GM19438 (cell line): ENCODE data around the gene NDUFB6.
"Not testable (repeated sequence)": the region's sequence is repeated elsewhere in the genome, so short reads cannot be mapped to it uniquely, and the experiment has no call there.

Experiments used
- ATAC-seq: cut with Tn5 transposase; IDR thresholded peaks from one replicate; pipeline ENCODE4 v1.9.1; 2021; ENCODE audit warnings: low read depth; ENCODE audit not compliant: unreplicated experiment

Gene NDUFB6

GRCh38 chr9:32572900-32573523, at the start of gene NDUFB6:
TSS of gene NDUFB6 (minus strand) at chr9:32573159. CDS start at chr9:32573060, 99 bp downstream.
- ATAC-seq: peak; percentile 85

GRCh38 chr9:32618261-32618660, 45.3 kb upstream of the NDUFB6 start:
- ATAC-seq: no peak

- no peak for ATAC-seq
These were observed 33.9 kb upstream of the NDUFB6 start for GRCh38 chr9:32606811-32607210.

GRCh38 chr9:32603914-32604852, 31.2 kb upstream of the NDUFB6 start:
- peak; percentile 87 for ATAC-seq

GRCh38 chr9:32599021-32599420, 26.1 kb upstream of the NDUFB6 start:
- not testable (repeated sequence) for ATAC-seq

- no peak for ATAC-seq
These were observed 24.0 kb upstream of the NDUFB6 start for GRCh38 chr9:32596936-32597335.

GRCh38 chr9:32596096-32596865, 23.3 kb upstream of the NDUFB6 start:
- ATAC-seq: no peak

- no peak for ATAC-seq
These were observed 17.9 kb upstream of the NDUFB6 start for GRCh38 chr9:32590898-32591297.

- no peak for ATAC-seq
These were observed 17.5 kb upstream of the NDUFB6 start for GRCh38 chr9:32590476-32590875.

- no peak for ATAC-seq
These were observed 16.2 kb upstream of the NDUFB6 start for GRCh38 chr9:32589083-32589723.

GRCh38 chr9:32587901-32588300, 14.9 kb upstream of the NDUFB6 start:
- ATAC-seq: no peak

- no peak for ATAC-seq
These were observed 11.8 kb upstream of the NDUFB6 start for GRCh38 chr9:32584784-32585183.

- ATAC-seq: no peak
These were observed 8.7 kb upstream of the NDUFB6 start for GRCh38 chr9:32581512-32582143.

- ATAC-seq: no peak
These were observed 7.8 kb upstream of the NDUFB6 start for GRCh38 chr9:32580631-32581300.

GRCh38 chr9:32579706-32580331, 6.9 kb upstream of the NDUFB6 start:
- no peak for ATAC-seq

- ATAC-seq: no peak
These were observed 6.0 kb upstream of the NDUFB6 start for GRCh38 chr9:32578976-32579375.

GRCh38 chr9:32577316-32577715, 4.4 kb upstream of the NDUFB6 start:
- ATAC-seq: no peak

- ATAC-seq: no peak
These were observed 1.9 kb upstream of the NDUFB6 start for GRCh38 chr9:32574858-32575257.

GRCh38 chr9:32573821-32574220, 862 bp upstream of the NDUFB6 start:
- no peak for ATAC-seq
